Uterus (tissue), 2 donors: Measurements from ENCODE around the gene ATP4A.

Experiments used
- CTCF ChIP-seq, 4 experiments: fragments of 200-600 bp in 2 of 4; fragments of 450-650 bp in 2 of 4; sonication (generic) in 2 of 4; IDR thresholded peaks; one replicate each; pipeline ENCODE4 v1.5.1; 2016 to 2019; ENCODE audit warnings: antibody characterized with exemption in 4 of 4, mild to moderate bottlenecking in 2 of 4, moderate library complexity in 1 of 4
- POLR2A ChIP-seq, 2 donors: fragments of 450-650 bp; IDR thresholded peaks; one replicate each; pipeline ENCODE4 v1.6.1; 2016; ENCODE audit warnings: antibody characterized with exemption in 2 of 2, mild to moderate bottlenecking in 1 of 2, moderate library complexity in 1 of 2

DNA sequence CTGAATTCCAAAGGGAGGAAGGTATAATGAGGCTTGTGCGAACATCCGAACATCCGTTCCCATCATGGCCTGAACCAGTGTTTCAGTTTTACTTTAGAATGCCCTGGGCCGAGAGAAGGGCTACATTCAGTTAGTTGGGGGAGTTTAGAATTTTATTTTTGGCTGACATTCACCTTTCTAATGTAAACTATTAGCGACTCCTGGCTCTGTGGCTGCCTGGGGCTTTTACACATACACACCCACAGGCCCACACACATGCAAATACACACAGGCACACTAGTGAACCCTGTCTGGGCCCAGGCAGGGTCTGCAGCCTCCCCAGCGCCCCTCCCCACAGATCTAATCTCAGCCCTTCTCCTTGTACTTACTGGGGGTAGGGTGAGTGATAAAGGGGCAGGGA is 24.1 kb downstream of the ATP4A start:
- TF ChIP-seq POLR2A (IDR thresholded peaks at IDR 0.05): no peak
- no peak for TF ChIP-seq CTCF (IDR thresholded peaks at IDR 0.05)
